Measurements from ENCODE around the gene ZNF343. TPM values are rescaled to one million over a fixed set of nuclear protein-coding genes. Genes with fewer than 3 reads are reported as not detected.

The ZNF343 gene
- total and polyA plus RNA-seq, 2 donors (not counting 3 experiments of a cell fraction or from before 2014, with no cell fraction given) = 4.7 to 7.9 TPM

DNA sequence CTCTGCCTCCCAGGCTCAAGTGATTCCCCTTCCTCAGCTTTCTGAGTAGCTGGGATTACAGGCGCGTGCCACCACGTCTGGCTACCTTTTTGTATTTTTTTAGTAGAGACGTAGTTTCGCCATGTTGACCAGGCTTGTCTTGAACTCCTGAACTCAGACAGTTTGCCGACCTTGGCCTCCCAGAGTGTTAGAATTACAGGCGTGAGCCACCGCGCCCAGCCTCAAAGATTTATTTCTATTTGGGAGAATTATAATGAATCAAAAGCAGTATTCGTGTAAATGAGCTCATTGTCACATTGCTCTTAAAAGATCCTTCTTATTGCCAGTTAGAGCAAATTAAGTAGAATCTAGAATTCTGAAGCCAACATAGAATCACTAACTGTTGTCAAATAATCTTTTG is 9.4 kb upstream of the ZNF343 start:
- no peak overlapping the region for H3K4me3 ChIP-seq (replicated peaks in 1 of 3; ENCODE audit: insufficient read depth in 1 of 3, low read depth in 1 of 3, low read length in 3 of 3)
- no peaks in the 10 kb centered on the region for H3K36me3 ChIP-seq (ENCODE audit: control insufficient read depth in 2 of 2, extremely low read depth in 1 of 2, insufficient read depth in 2 of 2, low read length in 2 of 2)
- ChIA-PET CTCF (no interaction called here), POLR2A (no interaction called here)
- no peaks in the 10 kb centered on the region for H3K9me1 ChIP-seq (replicated peaks; ENCODE audit: control insufficient read depth, extremely low read depth, insufficient read depth, low read length)
- H3K79me2 ChIP-seq (ENCODE audit: control insufficient read depth, insufficient read depth, low read length) = no peaks in the 10 kb centered on the region
- no peak for TF ChIP-seq MYC (IDR thresholded peaks at IDR 0.05; ENCODE audit: low read depth, low read length)
- TF ChIP-seq POLR2AphosphoS5 (IDR thresholded peaks at IDR 0.05; ENCODE audit: insufficient read depth, low read depth, low read length) = no peak
- no peak for TF ChIP-seq JUN (IDR thresholded peaks at IDR 0.05; ENCODE audit: borderline replicate concordance, insufficient read depth, insufficient read length, low read depth)
- TF ChIP-seq EZH2 (IDR thresholded peaks at IDR 0.05; ENCODE audit: borderline replicate concordance, low read depth, low read length, severe bottlenecking) = no peak
- TF ChIP-seq, protein P1, sequence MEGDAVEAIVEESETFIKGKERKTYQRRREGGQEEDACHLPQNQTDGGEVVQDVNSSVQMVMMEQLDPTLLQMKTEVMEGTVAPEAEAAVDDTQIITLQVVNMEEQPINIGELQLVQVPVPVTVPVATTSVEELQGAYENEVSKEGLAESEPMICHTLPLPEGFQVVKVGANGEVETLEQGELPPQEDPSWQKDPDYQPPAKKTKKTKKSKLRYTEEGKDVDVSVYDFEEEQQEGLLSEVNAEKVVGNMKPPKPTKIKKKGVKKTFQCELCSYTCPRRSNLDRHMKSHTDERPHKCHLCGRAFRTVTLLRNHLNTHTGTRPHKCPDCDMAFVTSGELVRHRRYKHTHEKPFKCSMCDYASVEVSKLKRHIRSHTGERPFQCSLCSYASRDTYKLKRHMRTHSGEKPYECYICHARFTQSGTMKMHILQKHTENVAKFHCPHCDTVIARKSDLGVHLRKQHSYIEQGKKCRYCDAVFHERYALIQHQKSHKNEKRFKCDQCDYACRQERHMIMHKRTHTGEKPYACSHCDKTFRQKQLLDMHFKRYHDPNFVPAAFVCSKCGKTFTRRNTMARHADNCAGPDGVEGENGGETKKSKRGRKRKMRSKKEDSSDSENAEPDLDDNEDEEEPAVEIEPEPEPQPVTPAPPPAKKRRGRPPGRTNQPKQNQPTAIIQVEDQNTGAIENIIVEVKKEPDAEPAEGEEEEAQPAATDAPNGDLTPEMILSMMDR (IDR thresholded peaks at IDR 0.05; ENCODE audit: extremely low read depth in 1 of 2, insufficient read depth in 1 of 2, low read depth in 1 of 2, low read length in 2 of 2) = no peak
- TF ChIP-seq, protein P2, sequence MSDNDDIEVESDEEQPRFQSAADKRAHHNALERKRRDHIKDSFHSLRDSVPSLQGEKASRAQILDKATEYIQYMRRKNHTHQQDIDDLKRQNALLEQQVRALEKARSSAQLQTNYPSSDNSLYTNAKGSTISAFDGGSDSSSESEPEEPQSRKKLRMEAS (IDR thresholded peaks at IDR 0.05; ENCODE audit: insufficient read depth, insufficient read length) = no peak
- TF ChIP-seq POLR2A (IDR thresholded peaks at IDR 0.05; ENCODE audit: low read depth, low read length) = no peak
- TF ChIP-seq GATA2 (IDR thresholded peaks at IDR 0.05; ENCODE audit: insufficient read depth, insufficient read length, low read depth, low read length) = no peak
- TF ChIP-seq FOS (IDR thresholded peaks at IDR 0.05; ENCODE audit: borderline replicate concordance, insufficient read depth, low read length) = no peak
- no peak overlapping the region for H3K9ac ChIP-seq (replicated peaks; ENCODE audit: extremely low read depth, insufficient read depth, low read length)
- no peak for DNase-seq (ENCODE audit: low read depth, low spot score)
- no peaks in the 10 kb centered on the region for H3K9me3 ChIP-seq (replicated peaks; ENCODE audit: control insufficient read depth, insufficient read depth, low read length)
- no peaks in the 10 kb centered on the region for H3K4me1 ChIP-seq (ENCODE audit: control insufficient read depth, extremely low read depth, insufficient read depth, low read length)
- no peaks in the 10 kb centered on the region for H3K27me3 ChIP-seq (ENCODE audit: control insufficient read depth in 2 of 2, insufficient read depth in 2 of 2, low read length in 2 of 2)
- dilution Hi-C loops (cut with MboI; ENCODE audit: extremely low pct_ligation_motif_present, low sequenced_read_pairs) = no loop called here
- BruUV-seq (replicated peaks) = no TSS peak
- H3K4me2 ChIP-seq (ENCODE audit: insufficient read depth, low read length) = no peak overlapping the region
- H4K20me1 ChIP-seq (replicated peaks; ENCODE audit: control insufficient read depth, extremely low read depth, insufficient read depth, low read length) = no peaks in the 10 kb centered on the region
- no peak for FAIRE-seq
- intact Hi-C loops (cut with micrococcal nuclease) = no loop called here
- no peak overlapping the region for H3K27ac ChIP-seq (ENCODE audit: insufficient read depth, low read depth, low read length)
- no peak overlapping the region for H2AFZ ChIP-seq (ENCODE audit: low read depth, low read length)
